HG03575 (cell line): ENCODE results near the gene GAS7.
A peak's percentile ranks its signal among the peaks of the same experiment; 100 is the strongest.
"Not testable (repeated sequence)": the region's sequence is repeated elsewhere in the genome, so short reads cannot be mapped to it uniquely, and the experiment has no call there.

Experiments used
- ATAC-seq: cut with Tn5 transposase; IDR thresholded peaks from one replicate; pipeline ENCODE4 v1.9.1; 2021; ENCODE audit not compliant: unreplicated experiment, insufficient number of reproducible peaks, low FRiP score; ENCODE audit errors: extremely low read depth

Gene GAS7

GRCh38 chr17:10013365-10014112 is 184.9 kb downstream of the GAS7 start:
- ATAC-seq: no peak

GRCh38 chr17:10010752-10011151 is 187.7 kb downstream of the GAS7 start:
- ATAC-seq: no peak

- ATAC-seq: no peak
These were observed 194.7 kb downstream of the GAS7 start for GRCh38 chr17:10003705-10004104.

GRCh38 chr17:10002567-10003360 is 195.6 kb downstream of the GAS7 start:
- ATAC-seq: not testable (repeated sequence)

GRCh38 chr17:10001306-10001873 is 197.0 kb downstream of the GAS7 start:
- ATAC-seq: no peak

- peak; percentile 91 for ATAC-seq
These were observed 198.3 kb downstream of the GAS7 start for GRCh38 chr17:9999919-10000695.

- ATAC-seq: no peak
These were observed 200.3 kb downstream of the GAS7 start for GRCh38 chr17:9998060-9998459.

GRCh38 chr17:9994761-9995160 is 203.6 kb downstream of the GAS7 start:
- ATAC-seq: no peak

GRCh38 chr17:9991796-9992195 is 206.6 kb downstream of the GAS7 start:
- no peak for ATAC-seq

- no peak for ATAC-seq
These were observed 207.1 kb downstream of the GAS7 start for GRCh38 chr17:9991351-9991750.

GRCh38 chr17:9987779-9988585 is 210.4 kb downstream of the GAS7 start:
- no peak for ATAC-seq

GRCh38 chr17:9986754-9987382 is 211.5 kb downstream of the GAS7 start:
- no peak for ATAC-seq

GRCh38 chr17:9985646-9986045 is 212.8 kb downstream of the GAS7 start:
- no peak for ATAC-seq

- no peak for ATAC-seq
These were observed 213.6 kb downstream of the GAS7 start for GRCh38 chr17:9984768-9985167.

GRCh38 chr17:9982159-9982558 is 216.2 kb downstream of the GAS7 start:
- ATAC-seq: no peak

- no peak for ATAC-seq
These were observed 217.0 kb downstream of the GAS7 start for GRCh38 chr17:9981344-9981915.

GRCh38 chr17:9979463-9979995 is 218.9 kb downstream of the GAS7 start:
- ATAC-seq: no peak

GRCh38 chr17:9977180-9977575 is 221.2 kb downstream of the GAS7 start:
- no peak for ATAC-seq
